MM.1S (cell line): ENCODE measurements around the gene PTPRE.

Source experiments
- CTCF ChIP-seq: fragments of 300-600 bp; sonication (generic); IDR thresholded peaks from 2 replicates; pipeline ENCODE4 v1.5.1; 2016; ENCODE audit warnings: antibody characterized with exemption, low read length, mixed read lengths
- EZH2phosphoT487 ChIP-seq: fragments of 300-600 bp; sonication (generic); IDR thresholded peaks from 2 replicates; pipeline ENCODE4 v1.6.1; 2018; ENCODE audit warnings: antibody characterized with exemption, low read length

- TF ChIP-seq CTCF (no peak), EZH2phosphoT487 (no peak)
Observed at GRCh38 chr10:127962205-127962604, 55.3 kb downstream of the PTPRE start.
